WTC11 (cell line): ENCODE data around the gene RNF222. TPM values are rescaled to one million over a fixed set of nuclear protein-coding genes. Genes with fewer than 3 reads are reported as not detected.

Experiments used
- ATAC-seq: fragments of 200-7000 bp; cut with Tn5 transposase; 2 replicates; pipeline ENCODE4 v1.10.0; 2021; ENCODE audit warnings: mild to moderate bottlenecking, moderate library complexity
- CTCF ChIA-PET: fragments of 300-600 bp; sonication (Branson Sonifier 250); formaldehyde crosslinking; loops from one replicate; lab custom pipeline; 2021; ENCODE audit warnings: antibody characterized with exemption; lab: Charles Lee
- POLR2A ChIA-PET: fragments of 350-600 bp; sonication (Branson Sonifier 250); formaldehyde crosslinking; loops from one replicate; lab custom pipeline; 2021; ENCODE audit warnings: antibody characterized with exemption; lab: Charles Lee
- DNase-seq: peaks from one replicate; pipeline ENCODE4 v3.0.0; 2021; ENCODE audit warnings: low spot score
- H3K27ac Mint-ChIP-seq: 2 replicates; pipeline ENCODE4 v1.8.0; 2021; ENCODE audit warnings: mixed read lengths
- H3K27me3 Mint-ChIP-seq: 2 replicates; pipeline ENCODE4 v1.8.0; 2021; ENCODE audit warnings: low read depth, mild to moderate bottlenecking, moderate library complexity, mixed read lengths
- H3K36me3 Mint-ChIP-seq: 2 replicates; pipeline ENCODE4 v1.8.0; 2021; ENCODE audit warnings: mixed read lengths
- H3K4me1 Mint-ChIP-seq: 2 replicates; pipeline ENCODE4 v1.8.0; 2022; ENCODE audit warnings: mixed read lengths
- H3K4me3 Mint-ChIP-seq: 2 replicates; pipeline ENCODE4 v1.8.0; 2021; ENCODE audit warnings: mild to moderate bottlenecking, moderate library complexity, mixed read lengths
- H3K9me3 Mint-ChIP-seq: 2 replicates; pipeline ENCODE4 v1.8.0; 2021; ENCODE audit warnings: mixed read lengths
- CBFB ChIP-seq: sonication (generic); formaldehyde crosslinking; IDR thresholded peaks from 2 replicates; pipeline ENCODE4 v1.8.1; 2022; ENCODE audit warnings: mild to moderate bottlenecking, low read depth, missing genetic modification reagents
- CDX4 ChIP-seq: fragments of 250-450 bp; sonication (Bioruptor Pico); IDR thresholded peaks from 2 replicates; pipeline ENCODE4 v1.9.0; 2021; ENCODE audit warnings: moderate library complexity, mild to moderate bottlenecking, inconsistent platforms, borderline replicate concordance
- CREM ChIP-seq: sonication (generic); formaldehyde crosslinking; IDR thresholded peaks from 2 replicates; pipeline ENCODE4 v1.8.1; 2022; ENCODE audit warnings: mild to moderate bottlenecking, missing genetic modification reagents, moderate library complexity
- ESRRA ChIP-seq: sonication (generic); formaldehyde crosslinking; IDR thresholded peaks from 2 replicates; pipeline ENCODE4 v1.8.1; 2022; ENCODE audit warnings: mild to moderate bottlenecking, missing genetic modification reagents, borderline replicate concordance
- NFE2L1 ChIP-seq: sonication (generic); formaldehyde crosslinking; IDR thresholded peaks from 2 replicates; pipeline ENCODE4 v1.8.1; 2023; ENCODE audit warnings: missing genetic modification reagents
- NFYB ChIP-seq: sonication (generic); formaldehyde crosslinking; conservative IDR thresholded peaks from 2 replicates; pipeline ENCODE4 v1.8.0; 2022; ENCODE audit warnings: low read depth, missing genetic modification reagents
- NR1H2 ChIP-seq: sonication (generic); formaldehyde crosslinking; IDR thresholded peaks from 2 replicates; pipeline ENCODE4 v1.9.0; 2021; ENCODE audit warnings: mild to moderate bottlenecking, moderate library complexity, missing genetic modification reagents
- NR3C1 ChIP-seq: sonication (generic); formaldehyde crosslinking; conservative IDR thresholded peaks from 2 replicates; pipeline ENCODE4 v1.8.1; 2023; ENCODE audit warnings: low read depth, mild to moderate bottlenecking, missing genetic modification reagents
- OVOL2 ChIP-seq: fragments of 250-450 bp; sonication (Bioruptor Pico); IDR thresholded peaks from 2 replicates; pipeline ENCODE4 v1.9.0; 2021; ENCODE audit warnings: mild to moderate bottlenecking, borderline replicate concordance
- PRRX2 ChIP-seq: fragments of 250-450 bp; sonication (Bioruptor Pico); IDR thresholded peaks from 2 replicates; pipeline ENCODE4 v1.8.0; 2021; ENCODE audit warnings: mild to moderate bottlenecking
- RORB ChIP-seq: fragments of 250-450 bp; sonication (Bioruptor Pico); IDR thresholded peaks from 2 replicates; pipeline ENCODE4 v1.9.0; 2021; ENCODE audit warnings: mild to moderate bottlenecking
- TCF7 ChIP-seq: sonication (generic); formaldehyde crosslinking; IDR thresholded peaks from 2 replicates; pipeline ENCODE4 v1.8.0; 2022; ENCODE audit warnings: mild to moderate bottlenecking, low read depth, missing genetic modification reagents, moderate library complexity
- ZBTB21 ChIP-seq: sonication (generic); formaldehyde crosslinking; IDR thresholded peaks from 2 replicates; pipeline ENCODE4 v1.8.1; 2023; ENCODE audit warnings: mild to moderate bottlenecking, missing genetic modification reagents, borderline replicate concordance
- ZNF232 ChIP-seq: sonication (generic); formaldehyde crosslinking; IDR thresholded peaks from 2 replicates; pipeline ENCODE4 v1.8.0; 2022; ENCODE audit warnings: mild to moderate bottlenecking, missing genetic modification reagents
- ZNF396 ChIP-seq: fragments of 250-450 bp; sonication (Bioruptor Pico); IDR thresholded peaks from 2 replicates; pipeline ENCODE4 v1.8.0; 2021; ENCODE audit warnings: mild to moderate bottlenecking, moderate library complexity, borderline replicate concordance
- ZNF416 ChIP-seq: fragments of 250-450 bp; sonication (Bioruptor Pico); IDR thresholded peaks from 2 replicates; pipeline ENCODE4 v1.9.0; 2021; ENCODE audit warnings: mild to moderate bottlenecking, inconsistent platforms
- ZNF532 ChIP-seq: fragments of 250-450 bp; sonication (Bioruptor Pico); IDR thresholded peaks from 2 replicates; pipeline ENCODE4 v1.9.0; 2021; ENCODE audit warnings: mild to moderate bottlenecking, borderline replicate concordance
- ZNF671 ChIP-seq: fragments of 250-450 bp; sonication (Bioruptor Pico); IDR thresholded peaks from 2 replicates; pipeline ENCODE4 v1.8.0; 2021; ENCODE audit warnings: mild to moderate bottlenecking
- total RNA-seq: library from RNA; stranded (reverse); gene quantifications from 3 replicates; pipeline ENCODE4 v1.2.3, GENCODE V29; 2021
- TF ChIP-seq, protein P1 (sequence below): sonication (generic); formaldehyde crosslinking; IDR thresholded peaks from 2 replicates; pipeline ENCODE4 v1.8.1; 2023; ENCODE audit warnings: mild to moderate bottlenecking, missing genetic modification reagents, moderate library complexity
- TF ChIP-seq, protein P2 (sequence below): sonication (generic); formaldehyde crosslinking; IDR thresholded peaks from 2 replicates; pipeline ENCODE4 v1.8.1; 2022; ENCODE audit warnings: mild to moderate bottlenecking, moderate library complexity, missing genetic modification reagents

RNF222 gene
- total RNA-seq, 1 experiment from 2014 or later: not detected

DNA sequence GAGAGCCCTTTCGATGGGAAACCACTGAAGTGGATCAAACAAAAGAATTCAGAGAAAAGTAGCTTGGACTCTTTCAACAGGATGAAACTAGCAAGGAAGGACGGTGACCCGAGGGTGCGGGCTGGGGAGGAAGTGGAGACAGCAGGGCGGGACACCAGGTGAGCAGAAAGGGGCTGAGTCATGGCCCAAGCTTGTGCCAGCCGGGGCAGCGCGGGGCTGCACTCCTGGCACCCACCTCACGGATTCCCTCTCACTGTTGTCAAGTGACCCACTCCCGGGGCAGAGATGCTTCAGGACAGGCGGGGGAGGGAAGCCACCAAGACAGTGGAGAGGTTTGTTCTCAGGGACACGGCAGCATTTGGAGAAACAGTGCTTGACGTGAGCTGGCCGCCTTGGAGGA, 10.7 kb upstream of the RNF222 start:
- Mint-ChIP-seq H3K36me3 (no peaks in the 10 kb centered on the region), H3K27ac (no peak overlapping the region; the same call in 1 of the 2 replicates), H3K4me1 (peaks cover 14% of the 10 kb centered on the region), H3K4me3 (no peak overlapping the region), H3K9me3 (no peaks in the 10 kb centered on the region), H3K27me3 (peaks cover 2% of the 10 kb centered on the region; the same call in 1 of the 2 replicates)
- CTCF ChIA-PET: interaction anchor here (0.7 to 3.5 kb wide), 7 partner anchors 8 to 377 kb away, joined by 3 to 27 read pairs (median 3); partner anchors contain the start of gene RPL26
- TF ChIP-seq ZNF671 (no peak), NFE2L1 (CRISPR knock-in tag) (peak; percentile 77; the same call in 1 of the 2 replicates)
- POLR2A ChIA-PET: interaction anchor here (1.0 kb wide), 1 partner anchor 51 kb away, joined by 3 read pairs; no protein-coding TSS in a partner anchor
- ATAC-seq: peak; percentile 58
- DNase-seq: peak; percentile 44

- POLR2A ChIA-PET: interaction anchor here (1.2 kb wide), 1 partner anchor 658 kb away, joined by 3 read pairs; no protein-coding TSS in a partner anchor
- Mint-ChIP-seq H3K27ac (no peak overlapping the region), H3K36me3 (no peaks in the 10 kb centered on the region), H3K4me1 (peaks cover 14% of the 10 kb centered on the region), H3K27me3 (peaks cover 2% of the 10 kb centered on the region), H3K4me3 (no peak overlapping the region), H3K9me3 (no peaks in the 10 kb centered on the region)
- DNase-seq (no peak), ATAC-seq (no peak)
- TF ChIP-seq NR3C1 (CRISPR knock-in tag): no peak
- no peak for TF ChIP-seq ZNF396
- no peak for TF ChIP-seq NFYB (CRISPR knock-in tag)
- TF ChIP-seq RORB: no peak
- TF ChIP-seq TCF7: no peak
- TF ChIP-seq ZNF532 (CRISPR knock-in tag): no peak
- TF ChIP-seq PRRX2 (CRISPR knock-in tag): no peak
- no peak for TF ChIP-seq CREM
- TF ChIP-seq OVOL2 (CRISPR knock-in tag): no peak
- TF ChIP-seq, protein P1, sequence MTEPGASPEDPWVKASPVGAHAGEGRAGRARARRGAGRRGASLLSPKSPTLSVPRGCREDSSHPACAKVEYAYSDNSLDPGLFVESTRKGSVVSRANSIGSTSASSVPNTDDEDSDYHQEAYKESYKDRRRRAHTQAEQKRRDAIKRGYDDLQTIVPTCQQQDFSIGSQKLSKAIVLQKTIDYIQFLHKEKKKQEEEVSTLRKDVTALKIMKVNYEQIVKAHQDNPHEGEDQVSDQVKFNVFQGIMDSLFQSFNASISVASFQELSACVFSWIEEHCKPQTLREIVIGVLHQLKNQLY (CRISPR knock-in tag): no peak
- TF ChIP-seq, protein P2, sequence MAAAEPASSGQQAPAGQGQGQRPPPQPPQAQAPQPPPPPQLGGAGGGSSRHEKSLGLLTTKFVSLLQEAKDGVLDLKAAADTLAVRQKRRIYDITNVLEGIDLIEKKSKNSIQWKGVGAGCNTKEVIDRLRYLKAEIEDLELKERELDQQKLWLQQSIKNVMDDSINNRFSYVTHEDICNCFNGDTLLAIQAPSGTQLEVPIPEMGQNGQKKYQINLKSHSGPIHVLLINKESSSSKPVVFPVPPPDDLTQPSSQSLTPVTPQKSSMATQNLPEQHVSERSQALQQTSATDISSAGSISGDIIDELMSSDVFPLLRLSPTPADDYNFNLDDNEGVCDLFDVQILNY (CRISPR knock-in tag): no peak
- TF ChIP-seq ESRRA (CRISPR knock-in tag): no peak
- no peak for TF ChIP-seq ZNF416 (CRISPR knock-in tag)
- no peak for TF ChIP-seq ZBTB21
- no peak for TF ChIP-seq NR1H2 (CRISPR knock-in tag)
- CTCF ChIA-PET: interaction anchor here (0.7 to 1.4 kb wide), 2 partner anchors 175 to 380 kb away, joined by 3 to 5 read pairs; no protein-coding TSS in a partner anchor
These were observed 8.5 kb upstream of the RNF222 start for GRCh38 chr17:8406174-8406573.

- Mint-ChIP-seq H3K27me3 (peaks cover 6% of the 10 kb centered on the region), H3K36me3 (no peaks in the 10 kb centered on the region), H3K9me3 (no peaks in the 10 kb centered on the region), H3K4me1 (peaks cover 11% of the 10 kb centered on the region), H3K4me3 (no peak overlapping the region), H3K27ac (no peak overlapping the region)
- DNase-seq: no peak
- ChIA-PET CTCF (interaction anchor here (1.4 kb wide), 1 partner anchor 380 kb away, joined by 5 read pairs; no protein-coding TSS in a partner anchor), POLR2A (interaction anchor here (0.6 kb wide), 1 partner anchor 31 kb away, joined by 9 read pairs; no protein-coding TSS in a partner anchor)
- ATAC-seq: no peak
- TF ChIP-seq ZNF532 (CRISPR knock-in tag) (no peak), TCF7 (no peak), CDX4 (CRISPR knock-in tag) (no peak), ZNF232 (CRISPR knock-in tag) (no peak), CBFB (CRISPR knock-in tag) (no peak)
These were observed 7.9 kb upstream of the RNF222 start for GRCh38 chr17:8405499-8406016.
